Peyer's patch (tissue), 4 donors: ENCODE measurements around the gene CELF4. TPM values are rescaled to one million over a fixed set of nuclear protein-coding genes. Genes with fewer than 3 reads are reported as not detected.

ENCODE experiments used
- DNase-seq, 3 donors: peaks; one replicate each; pipeline ENCODE4 v3.0.0-alpha.2; 2017 to 2019
- H3K27ac ChIP-seq, 4 donors: fragments of 200-600 bp; sonication (generic); one replicate each; pipeline ENCODE4 v1.5.1; 2016 to 2019
- H3K27me3 ChIP-seq, 2 donors: fragments of 200-600 bp; sonication (generic); one replicate each; pipeline ENCODE4 v1.5.1; 2019
- H3K36me3 ChIP-seq, 3 donors: fragments of 200-600 bp; sonication (generic); one replicate each; pipeline ENCODE4 v1.5.1; 2016 to 2019
- H3K4me1 ChIP-seq, 4 donors: fragments of 200-600 bp; sonication (generic); one replicate each; pipeline ENCODE4 v1.5.1; 2016 to 2019
- H3K4me3 ChIP-seq, 4 donors: fragments of 200-600 bp; sonication (generic); 1 replicate in 3 of 4; 2 replicates in 1 of 4; pipeline ENCODE4 v1.5.1; 2016 to 2019; ENCODE audit warnings: mild to moderate bottlenecking in 1 of 4
- H3K9me3 ChIP-seq, 4 donors: fragments of 200-600 bp; sonication (generic); one replicate each; pipeline ENCODE4 v1.5.1; 2016 to 2019; ENCODE audit warnings: mild to moderate bottlenecking in 1 of 4
- CTCF ChIP-seq, 6 experiments: fragments of 450-650 bp in 4 of 6; fragments of 200-600 bp in 2 of 6; sonication (generic) in 1 of 6; IDR thresholded peaks; one replicate each; pipeline ENCODE4 v1.5.1; 2017 to 2019; ENCODE audit warnings: antibody characterized with exemption in 6 of 6, mild to moderate bottlenecking in 3 of 6, moderate library complexity in 1 of 6
- POLR2A ChIP-seq, 2 donors: fragments of 450-650 bp; IDR thresholded peaks; one replicate each; pipeline ENCODE4 v1.5.1; 2017; ENCODE audit warnings: antibody characterized with exemption in 2 of 2, mild to moderate bottlenecking in 2 of 2, moderate library complexity in 2 of 2
- total RNA-seq, 4 donors: library from RNA; depleted of rRNA; stranded (reverse); fragments of >200 nt; gene quantifications; one replicate each; pipeline ENCODE4 v1.1.0, GENCODE V29; 2016

Gene CELF4
- total RNA-seq, 4 donors from 2014 or later: 0.35 to 4.8 TPM; not detected in 2

GRCh38 chr18:37341016-37341415, 224.6 kb downstream of the CELF4 start:
- no peak overlapping the region for H3K27ac ChIP-seq
- TF ChIP-seq POLR2A (IDR thresholded peaks at IDR 0.05): no peak
- no peak for TF ChIP-seq CTCF (IDR thresholded peaks at IDR 0.05)
- H3K4me1 ChIP-seq: no peaks in the 10 kb centered on the region
- H3K9me3 ChIP-seq: no peaks in the 10 kb centered on the region
- no peak overlapping the region for H3K4me3 ChIP-seq
- no peak for DNase-seq
- no peaks in the 10 kb centered on the region for H3K36me3 ChIP-seq
- H3K27me3 ChIP-seq: no peaks in the 10 kb centered on the region

- Histone ChIP-seq H3K36me3 (no peaks in the 10 kb centered on the region), H3K27me3 (no peaks in the 10 kb centered on the region), H3K27ac (no peak overlapping the region), H3K4me3 (no peak overlapping the region), H3K9me3 (no peaks in the 10 kb centered on the region), H3K4me1 (no peaks in the 10 kb centered on the region)
- DNase-seq: no peak
- TF ChIP-seq POLR2A (IDR thresholded peaks at IDR 0.05) (no peak), CTCF (IDR thresholded peaks at IDR 0.05) (no peak)
These were observed 225.8 kb downstream of the CELF4 start for GRCh38 chr18:37339701-37340215.

GRCh38 chr18:37336568-37337285, 228.9 kb downstream of the CELF4 start:
- TF ChIP-seq CTCF (IDR thresholded peaks at IDR 0.05) (no peak), POLR2A (IDR thresholded peaks at IDR 0.05) (no peak)
- H3K36me3 ChIP-seq: no peaks in the 10 kb centered on the region
- H3K27ac ChIP-seq: no peak overlapping the region
- H3K4me3 ChIP-seq: no peak overlapping the region
- DNase-seq: no peak
- H3K9me3 ChIP-seq: no peaks in the 10 kb centered on the region
- no peaks in the 10 kb centered on the region for H3K27me3 ChIP-seq
- H3K4me1 ChIP-seq: no peaks in the 10 kb centered on the region

- Histone ChIP-seq H3K4me1 (no peaks in the 10 kb centered on the region), H3K27me3 (no peaks in the 10 kb centered on the region), H3K9me3 (no peaks in the 10 kb centered on the region), H3K4me3 (no peak overlapping the region), H3K36me3 (no peaks in the 10 kb centered on the region), H3K27ac (no peak overlapping the region)
- no peak for DNase-seq
- no peak for TF ChIP-seq POLR2A (IDR thresholded peaks at IDR 0.05)
- no peak for TF ChIP-seq CTCF (IDR thresholded peaks at IDR 0.05)
These were observed 230.2 kb downstream of the CELF4 start for GRCh38 chr18:37335409-37335736.

- no peak overlapping the region for H3K4me3 ChIP-seq
- H3K9me3 ChIP-seq: no peaks in the 10 kb centered on the region
- no peaks in the 10 kb centered on the region for H3K36me3 ChIP-seq
- TF ChIP-seq POLR2A (IDR thresholded peaks at IDR 0.05) (no peak), CTCF (IDR thresholded peaks at IDR 0.05) (no peak)
- no peak overlapping the region for H3K27ac ChIP-seq
- DNase-seq: no peak
- no peaks in the 10 kb centered on the region for H3K4me1 ChIP-seq
- no peaks in the 10 kb centered on the region for H3K27me3 ChIP-seq
These were observed 230.8 kb downstream of the CELF4 start for GRCh38 chr18:37334631-37335408.
